ENCODE results near the gene PLA2G4E. TPM values are rescaled to one million over a fixed set of nuclear protein-coding genes. Genes with fewer than 3 reads are reported as not detected.

Gene PLA2G4E
- total RNA-seq, 1 donor: not detected

DNA sequence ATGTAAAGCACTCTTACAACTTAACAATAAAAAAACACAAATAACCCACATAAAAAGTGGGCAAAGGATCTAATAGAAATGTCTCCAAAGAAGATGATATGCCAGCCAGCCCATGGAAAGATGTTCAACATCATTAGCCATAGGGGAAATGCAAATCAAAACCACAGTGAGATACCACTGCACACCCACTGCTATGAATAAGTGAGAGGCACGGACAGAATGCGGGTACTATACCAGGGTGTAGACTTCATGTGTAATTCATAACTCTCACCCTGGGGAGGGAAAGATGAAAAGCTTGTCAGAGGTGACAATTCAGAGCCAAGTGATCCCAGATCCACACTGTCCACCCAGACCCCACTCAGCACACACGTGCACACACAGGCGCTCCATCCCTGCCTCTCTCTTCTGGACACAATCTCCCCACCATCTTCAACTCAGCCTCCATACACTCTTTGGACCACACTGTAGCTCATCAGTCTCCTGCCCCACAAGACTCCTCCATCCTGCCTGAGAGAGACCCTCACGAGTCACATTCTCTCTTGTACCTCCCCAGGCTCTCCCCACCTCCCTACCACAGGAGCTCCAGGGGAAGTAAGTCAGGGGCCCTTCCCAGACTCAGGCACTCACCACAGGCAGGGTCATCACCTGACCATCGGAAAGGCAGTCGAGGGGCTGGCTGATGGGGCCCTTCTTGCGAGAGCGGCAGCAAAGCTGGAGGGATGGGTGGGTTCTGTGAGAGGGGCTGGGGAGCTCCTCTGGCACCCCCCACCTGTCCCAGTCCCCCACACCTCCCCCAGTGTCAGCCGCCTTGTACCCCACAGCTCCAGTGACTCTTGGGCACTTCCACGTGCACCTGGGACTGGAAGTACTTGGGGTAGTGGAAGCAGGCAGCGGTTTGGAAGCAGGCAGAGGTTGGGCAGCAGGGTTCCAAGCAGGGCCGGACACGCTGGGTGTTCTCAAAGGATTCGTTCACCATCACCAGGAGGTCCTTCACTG lies 21.3 kb downstream of the PLA2G4E start:
- H3K4me3 ChIP-seq (ENCODE audit: low read depth, low read length): no peak overlapping the region
- TF ChIP-seq, protein P1, sequence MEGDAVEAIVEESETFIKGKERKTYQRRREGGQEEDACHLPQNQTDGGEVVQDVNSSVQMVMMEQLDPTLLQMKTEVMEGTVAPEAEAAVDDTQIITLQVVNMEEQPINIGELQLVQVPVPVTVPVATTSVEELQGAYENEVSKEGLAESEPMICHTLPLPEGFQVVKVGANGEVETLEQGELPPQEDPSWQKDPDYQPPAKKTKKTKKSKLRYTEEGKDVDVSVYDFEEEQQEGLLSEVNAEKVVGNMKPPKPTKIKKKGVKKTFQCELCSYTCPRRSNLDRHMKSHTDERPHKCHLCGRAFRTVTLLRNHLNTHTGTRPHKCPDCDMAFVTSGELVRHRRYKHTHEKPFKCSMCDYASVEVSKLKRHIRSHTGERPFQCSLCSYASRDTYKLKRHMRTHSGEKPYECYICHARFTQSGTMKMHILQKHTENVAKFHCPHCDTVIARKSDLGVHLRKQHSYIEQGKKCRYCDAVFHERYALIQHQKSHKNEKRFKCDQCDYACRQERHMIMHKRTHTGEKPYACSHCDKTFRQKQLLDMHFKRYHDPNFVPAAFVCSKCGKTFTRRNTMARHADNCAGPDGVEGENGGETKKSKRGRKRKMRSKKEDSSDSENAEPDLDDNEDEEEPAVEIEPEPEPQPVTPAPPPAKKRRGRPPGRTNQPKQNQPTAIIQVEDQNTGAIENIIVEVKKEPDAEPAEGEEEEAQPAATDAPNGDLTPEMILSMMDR (IDR thresholded peaks at IDR 0.05; ENCODE audit: insufficient read depth, low read depth, low read length): no peak
- no peak for DNase-seq (ENCODE audit: low read depth)

GRCh38 chr15:41997845-41998244 lies 23.0 kb downstream of the PLA2G4E start:
- no peak for DNase-seq (ENCODE audit: low read depth)
- TF ChIP-seq, protein P1 (IDR thresholded peaks at IDR 0.05; ENCODE audit: insufficient read depth, low read depth, low read length): no peak

GRCh38 chr15:41996921-41997592 lies 23.8 kb downstream of the PLA2G4E start:
- TF ChIP-seq, protein P1 (IDR thresholded peaks at IDR 0.05; ENCODE audit: insufficient read depth, low read depth, low read length): no peak
- no peak overlapping the region for H3K4me3 ChIP-seq (ENCODE audit: low read depth, low read length)
- DNase-seq (ENCODE audit: low read depth): no peak

More at GRCh38 chr15:41997845-41998244, 23.0 kb downstream of the PLA2G4E start:
- H3K4me3 ChIP-seq (ENCODE audit: low read depth, low read length): no peak overlapping the region

DNA sequence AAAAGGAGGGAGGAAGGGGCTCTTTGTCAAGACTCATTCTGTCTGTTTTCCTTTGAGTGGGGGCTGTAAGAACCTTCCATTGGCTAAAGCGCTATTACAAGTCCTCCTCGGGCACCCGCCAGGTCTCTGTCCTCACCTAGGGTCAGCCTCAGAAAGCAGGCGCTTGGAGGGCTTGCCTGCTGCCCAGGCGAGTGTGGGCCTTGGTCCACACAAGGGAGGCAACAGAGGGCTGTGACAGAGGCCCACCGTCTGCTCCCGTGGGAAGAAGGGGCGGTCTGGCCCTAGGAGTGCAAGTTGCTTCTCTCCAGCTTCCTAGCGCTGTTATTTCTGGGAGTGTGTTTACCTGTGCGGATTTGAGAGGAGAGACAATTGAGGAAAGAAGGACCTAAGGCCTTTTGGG lies 24.5 kb downstream of the PLA2G4E start:
- no peak overlapping the region for H3K4me3 ChIP-seq (ENCODE audit: low read depth, low read length)
- no peak for DNase-seq (ENCODE audit: low read depth)
- TF ChIP-seq, protein P1 (IDR thresholded peaks at IDR 0.05; ENCODE audit: insufficient read depth, low read depth, low read length): no peak

GRCh38 chr15:41995476-41995855 lies 25.4 kb downstream of the PLA2G4E start:
- DNase-seq (ENCODE audit: low read depth): no peak
- H3K4me3 ChIP-seq (ENCODE audit: low read depth, low read length): no peak overlapping the region
- TF ChIP-seq, protein P1 (IDR thresholded peaks at IDR 0.05; ENCODE audit: insufficient read depth, low read depth, low read length): no peak

GRCh38 chr15:41994772-41995475 lies 25.9 kb downstream of the PLA2G4E start:
- H3K4me3 ChIP-seq (ENCODE audit: low read depth, low read length): no peak overlapping the region
- DNase-seq (ENCODE audit: low read depth): no peak
- TF ChIP-seq, protein P1 (IDR thresholded peaks at IDR 0.05; ENCODE audit: insufficient read depth, low read depth, low read length): no peak

Data from fibroblast of villous mesenchyme (primary cell).